AG09319 (cell line): Measurements from ENCODE around the gene PRKAR2B.

ENCODE experiments used
- DNase-seq: peaks from one replicate; pipeline ENCODE4 v3.0.0-alpha.2; 2010; ENCODE audit warnings: low read depth; ENCODE audit errors: extremely low read depth
- CTCF ChIP-seq: IDR thresholded peaks from 2 replicates; pipeline ENCODE4 v1.5.1; 2011; ENCODE audit warnings: low read depth, mild to moderate bottlenecking, inconsistent platforms, low read length, moderate library complexity

The PRKAR2B gene

GRCh38 chr7:107064255-107064654 lies 19.8 kb downstream of the PRKAR2B start:
- TF ChIP-seq CTCF = no peak
- no peak for DNase-seq

- TF ChIP-seq CTCF = no peak
- no peak for DNase-seq
Measured at GRCh38 chr7:107065929-107066247, 21.4 kb downstream of the PRKAR2B start.

- no peak for TF ChIP-seq CTCF
- no peak for DNase-seq
Measured at GRCh38 chr7:107068156-107068555, 23.7 kb downstream of the PRKAR2B start.

GRCh38 chr7:107069457-107069856 lies 25.0 kb downstream of the PRKAR2B start:
- DNase-seq = no peak
- no peak for TF ChIP-seq CTCF

GRCh38 chr7:107070710-107071109 lies 26.2 kb downstream of the PRKAR2B start:
- no peak for TF ChIP-seq CTCF
- DNase-seq = no peak

- no peak for TF ChIP-seq CTCF
- no peak for DNase-seq
Measured at GRCh38 chr7:107071129-107071528, 26.6 kb downstream of the PRKAR2B start.

GRCh38 chr7:107072133-107072532 lies 27.6 kb downstream of the PRKAR2B start:
- no peak for DNase-seq
- TF ChIP-seq CTCF = no peak
